HL-60 (cell line): Measurements from ENCODE around the gene MSH5.

Experiments used
- GABPA ChIP-seq: IDR thresholded peaks from 2 replicates; pipeline ENCODE4 v1.6.1; 2012; ENCODE audit warnings: low read depth
- POLR2AphosphoS5 ChIP-seq: IDR thresholded peaks from 2 replicates; pipeline ENCODE4 v1.6.1; 2012; ENCODE audit warnings: low read depth
- SPI1 ChIP-seq: IDR thresholded peaks from 2 replicates; pipeline ENCODE4 v1.6.1; 2012; ENCODE audit warnings: low read depth, mild to moderate bottlenecking, borderline replicate concordance
- TF ChIP-seq, protein P1 (sequence below): IDR thresholded peaks from one replicate; pipeline ENCODE4 v1.5.1; 2011; ENCODE audit warnings: low read length, control low read depth, inconsistent platforms; ENCODE audit not compliant: insufficient read depth
- TF ChIP-seq, protein P2 (sequence below): IDR thresholded peaks from 2 replicates; pipeline ENCODE4 v1.6.1; 2012; ENCODE audit warnings: low read depth; ENCODE audit not compliant: insufficient replicate concordance

DNA sequence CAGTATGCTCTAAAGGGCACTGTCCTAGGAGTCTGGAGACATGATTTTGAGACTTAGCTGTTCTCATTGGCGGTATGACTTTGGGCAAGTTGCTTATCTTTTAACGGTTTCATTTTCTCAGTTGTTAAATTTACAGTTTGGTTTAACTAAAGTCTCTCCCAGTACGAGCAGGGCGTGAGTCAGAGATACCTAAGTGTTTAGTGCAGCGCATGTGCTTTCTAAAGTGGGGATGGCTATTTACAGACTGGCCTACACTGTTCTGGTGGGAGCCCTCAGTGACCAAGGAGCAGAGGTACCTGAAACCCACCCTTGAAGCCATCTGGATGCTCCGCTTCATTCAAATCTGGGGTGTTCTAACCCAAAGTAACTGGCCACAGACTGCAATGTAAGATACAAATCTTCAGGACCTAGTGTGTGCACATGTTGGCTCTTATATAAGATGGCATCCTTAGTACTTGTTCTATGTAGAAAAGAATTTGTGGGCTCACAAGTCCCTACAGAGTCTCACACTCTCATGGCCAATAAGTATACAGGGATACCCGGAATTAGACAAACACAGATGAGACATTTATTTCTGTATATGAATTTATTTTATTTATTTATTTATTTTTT, 10.7 kb downstream of the MSH5 start:
- TF ChIP-seq, protein P1, sequence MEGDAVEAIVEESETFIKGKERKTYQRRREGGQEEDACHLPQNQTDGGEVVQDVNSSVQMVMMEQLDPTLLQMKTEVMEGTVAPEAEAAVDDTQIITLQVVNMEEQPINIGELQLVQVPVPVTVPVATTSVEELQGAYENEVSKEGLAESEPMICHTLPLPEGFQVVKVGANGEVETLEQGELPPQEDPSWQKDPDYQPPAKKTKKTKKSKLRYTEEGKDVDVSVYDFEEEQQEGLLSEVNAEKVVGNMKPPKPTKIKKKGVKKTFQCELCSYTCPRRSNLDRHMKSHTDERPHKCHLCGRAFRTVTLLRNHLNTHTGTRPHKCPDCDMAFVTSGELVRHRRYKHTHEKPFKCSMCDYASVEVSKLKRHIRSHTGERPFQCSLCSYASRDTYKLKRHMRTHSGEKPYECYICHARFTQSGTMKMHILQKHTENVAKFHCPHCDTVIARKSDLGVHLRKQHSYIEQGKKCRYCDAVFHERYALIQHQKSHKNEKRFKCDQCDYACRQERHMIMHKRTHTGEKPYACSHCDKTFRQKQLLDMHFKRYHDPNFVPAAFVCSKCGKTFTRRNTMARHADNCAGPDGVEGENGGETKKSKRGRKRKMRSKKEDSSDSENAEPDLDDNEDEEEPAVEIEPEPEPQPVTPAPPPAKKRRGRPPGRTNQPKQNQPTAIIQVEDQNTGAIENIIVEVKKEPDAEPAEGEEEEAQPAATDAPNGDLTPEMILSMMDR = no peak
- TF ChIP-seq, protein P2, sequence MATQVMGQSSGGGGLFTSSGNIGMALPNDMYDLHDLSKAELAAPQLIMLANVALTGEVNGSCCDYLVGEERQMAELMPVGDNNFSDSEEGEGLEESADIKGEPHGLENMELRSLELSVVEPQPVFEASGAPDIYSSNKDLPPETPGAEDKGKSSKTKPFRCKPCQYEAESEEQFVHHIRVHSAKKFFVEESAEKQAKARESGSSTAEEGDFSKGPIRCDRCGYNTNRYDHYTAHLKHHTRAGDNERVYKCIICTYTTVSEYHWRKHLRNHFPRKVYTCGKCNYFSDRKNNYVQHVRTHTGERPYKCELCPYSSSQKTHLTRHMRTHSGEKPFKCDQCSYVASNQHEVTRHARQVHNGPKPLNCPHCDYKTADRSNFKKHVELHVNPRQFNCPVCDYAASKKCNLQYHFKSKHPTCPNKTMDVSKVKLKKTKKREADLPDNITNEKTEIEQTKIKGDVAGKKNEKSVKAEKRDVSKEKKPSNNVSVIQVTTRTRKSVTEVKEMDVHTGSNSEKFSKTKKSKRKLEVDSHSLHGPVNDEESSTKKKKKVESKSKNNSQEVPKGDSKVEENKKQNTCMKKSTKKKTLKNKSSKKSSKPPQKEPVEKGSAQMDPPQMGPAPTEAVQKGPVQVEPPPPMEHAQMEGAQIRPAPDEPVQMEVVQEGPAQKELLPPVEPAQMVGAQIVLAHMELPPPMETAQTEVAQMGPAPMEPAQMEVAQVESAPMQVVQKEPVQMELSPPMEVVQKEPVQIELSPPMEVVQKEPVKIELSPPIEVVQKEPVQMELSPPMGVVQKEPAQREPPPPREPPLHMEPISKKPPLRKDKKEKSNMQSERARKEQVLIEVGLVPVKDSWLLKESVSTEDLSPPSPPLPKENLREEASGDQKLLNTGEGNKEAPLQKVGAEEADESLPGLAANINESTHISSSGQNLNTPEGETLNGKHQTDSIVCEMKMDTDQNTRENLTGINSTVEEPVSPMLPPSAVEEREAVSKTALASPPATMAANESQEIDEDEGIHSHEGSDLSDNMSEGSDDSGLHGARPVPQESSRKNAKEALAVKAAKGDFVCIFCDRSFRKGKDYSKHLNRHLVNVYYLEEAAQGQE = no peak
- TF ChIP-seq POLR2AphosphoS5 = no peak
- TF ChIP-seq GABPA = no peak
- TF ChIP-seq SPI1 = no peak
